Activated naive CD4-positive, alpha-beta T cell treated with anti-CD3 and anti-CD28 coated beads, Interleukin-2, amount 50 U/mL, for 24 hours (primary cell): ENCODE data around the gene STRN4.

Experiments
- H3K27ac Mint-ChIP-seq: one replicate; pipeline ENCODE4 v1.8.0; 2021; ENCODE audit warnings: mild to moderate bottlenecking, mixed read lengths
- H3K27me3 Mint-ChIP-seq: one replicate; pipeline ENCODE4 v1.8.0; 2021; ENCODE audit warnings: mixed read lengths
- H3K36me3 Mint-ChIP-seq: one replicate; pipeline ENCODE4 v1.8.0; 2021; ENCODE audit warnings: mixed read lengths
- H3K4me1 Mint-ChIP-seq: one replicate; pipeline ENCODE4 v1.8.0; 2021; ENCODE audit warnings: mixed read lengths
- H3K4me3 Mint-ChIP-seq: one replicate; pipeline ENCODE4 v1.8.0; 2021; ENCODE audit warnings: mild to moderate bottlenecking, mixed read lengths
- H3K9me3 Mint-ChIP-seq: one replicate; pipeline ENCODE4 v1.8.0; 2021; ENCODE audit warnings: mixed read lengths

The STRN4 gene

DNA sequence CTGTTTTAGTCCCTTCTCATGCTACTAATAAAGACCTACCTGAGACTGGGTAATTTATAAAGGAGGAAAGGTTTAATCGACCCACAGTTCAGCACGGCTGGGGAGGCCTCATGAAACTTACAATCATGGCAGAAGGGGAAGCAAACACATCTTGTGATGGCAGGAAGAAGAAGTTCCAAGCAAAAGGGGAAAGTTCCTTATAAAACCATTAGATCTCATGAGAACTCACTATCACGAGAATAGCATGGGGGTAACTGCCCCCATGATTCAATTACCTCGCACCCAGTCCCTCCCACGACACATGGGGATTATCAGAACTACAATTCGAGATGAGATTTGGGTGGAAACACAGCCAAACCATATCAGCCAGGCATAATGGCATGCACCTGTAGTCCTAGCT lies 13.0 kb upstream of the STRN4 start:
- Mint-ChIP-seq H3K27ac (no peak overlapping the region), H3K4me1 (peaks cover 4% of the 10 kb centered on the region), H3K4me3 (no peak overlapping the region), H3K36me3 (peaks cover 1% of the 10 kb centered on the region), H3K9me3 (no peaks in the 10 kb centered on the region), H3K27me3 (no peaks in the 10 kb centered on the region)

DNA sequence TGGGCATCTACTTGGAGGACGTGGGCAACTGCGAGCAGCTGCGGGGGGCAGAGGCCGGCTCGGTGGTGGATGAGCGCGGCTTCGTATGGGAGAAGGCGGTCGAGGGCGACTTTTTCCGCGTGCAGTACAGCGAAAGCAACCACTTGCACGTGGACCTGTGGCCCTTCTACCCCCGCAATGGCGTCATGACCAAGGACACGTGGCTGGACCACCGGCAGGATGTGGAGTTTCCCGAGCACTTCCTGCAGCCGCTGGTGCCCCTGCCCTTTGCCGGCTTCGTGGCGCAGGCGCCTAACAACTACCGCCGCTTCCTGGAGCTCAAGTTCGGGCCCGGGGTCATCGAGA lies 10.3 kb upstream of the STRN4 start:
- H3K4me1 Mint-ChIP-seq: peaks cover 11% of the 10 kb centered on the region
- H3K9me3 Mint-ChIP-seq: no peaks in the 10 kb centered on the region
- H3K36me3 Mint-ChIP-seq: peaks cover 3% of the 10 kb centered on the region
- no peaks in the 10 kb centered on the region for H3K27me3 Mint-ChIP-seq
- no peak overlapping the region for H3K27ac Mint-ChIP-seq
- no peak overlapping the region for H3K4me3 Mint-ChIP-seq

DNA sequence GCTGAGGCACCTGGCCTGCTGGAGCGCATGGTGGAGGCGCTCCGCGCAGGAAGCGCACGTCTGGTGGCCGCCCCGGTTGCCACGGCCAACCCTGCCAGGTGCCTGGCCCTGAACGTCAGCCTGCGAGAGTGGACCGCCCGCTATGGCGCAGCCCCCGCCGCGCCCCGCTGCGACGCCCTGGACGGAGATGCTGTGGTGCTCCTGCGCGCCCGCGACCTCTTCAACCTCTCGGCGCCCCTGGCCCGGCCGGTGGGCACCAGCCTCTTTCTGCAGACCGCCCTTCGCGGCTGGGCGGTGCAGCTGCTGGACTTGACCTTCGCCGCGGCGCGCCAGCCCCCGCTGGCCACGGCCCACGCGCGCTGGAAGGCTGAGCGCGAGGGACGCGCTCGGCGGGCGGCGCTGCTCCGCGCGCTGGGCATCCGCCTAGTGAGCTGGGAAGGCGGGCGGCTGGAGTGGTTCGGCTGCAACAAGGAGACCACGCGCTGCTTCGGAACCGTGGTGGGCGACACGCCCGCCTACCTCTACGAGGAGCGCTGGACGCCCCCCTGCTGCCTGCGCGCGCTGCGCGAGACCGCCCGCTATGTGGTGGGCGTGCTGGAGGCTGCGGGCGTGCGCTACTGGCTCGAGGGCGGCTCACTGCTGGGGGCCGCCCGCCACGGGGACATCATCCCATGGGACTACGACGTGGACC lies 9.7 kb upstream of the STRN4 start:
- H3K4me3 Mint-ChIP-seq: no peak overlapping the region
- peaks cover 11% of the 10 kb centered on the region for H3K4me1 Mint-ChIP-seq
- no peaks in the 10 kb centered on the region for H3K27me3 Mint-ChIP-seq
- H3K9me3 Mint-ChIP-seq: no peaks in the 10 kb centered on the region
- peaks cover 3% of the 10 kb centered on the region for H3K36me3 Mint-ChIP-seq
- H3K27ac Mint-ChIP-seq: no peak overlapping the region

DNA sequence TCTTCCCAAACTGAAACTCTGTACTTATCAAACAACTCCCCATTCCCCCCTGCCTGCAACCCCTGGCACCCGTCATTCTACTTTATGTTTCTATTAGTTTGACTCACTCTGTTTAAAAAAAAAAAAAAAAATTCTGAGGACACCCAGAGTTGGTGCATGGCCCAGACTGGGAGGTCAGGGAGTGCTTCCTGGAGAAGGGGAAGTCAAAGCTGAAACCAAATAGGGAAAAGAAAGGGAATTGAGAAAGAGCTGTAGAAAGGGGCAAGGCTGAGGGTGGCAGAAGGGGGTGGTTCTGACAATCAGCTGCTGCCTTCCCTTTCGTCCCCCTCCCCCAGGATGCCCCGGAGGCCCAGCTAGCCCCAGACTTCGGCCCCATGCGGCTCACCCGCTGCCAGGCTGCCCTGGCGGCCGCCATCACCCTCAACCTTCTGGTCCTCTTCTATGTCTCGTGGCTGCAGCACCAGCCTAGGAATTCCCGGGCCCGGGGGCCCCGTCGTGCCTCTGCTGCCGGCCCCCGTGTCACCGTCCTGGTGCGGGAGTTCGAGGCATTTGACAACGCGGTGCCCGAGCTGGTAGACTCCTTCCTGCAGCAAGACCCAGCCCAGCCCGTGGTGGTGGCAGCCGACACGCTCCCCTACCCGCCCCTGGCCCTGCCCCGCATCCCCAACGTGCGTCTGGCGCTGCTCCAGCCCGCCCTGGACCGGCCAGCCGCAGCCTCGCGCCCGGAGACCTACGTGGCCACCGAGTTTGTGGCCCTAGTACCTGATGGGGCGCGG lies 9.0 kb upstream of the STRN4 start:
- Mint-ChIP-seq H3K4me1 (peaks cover 11% of the 10 kb centered on the region), H3K27me3 (no peaks in the 10 kb centered on the region), H3K27ac (no peak overlapping the region), H3K4me3 (no peak overlapping the region), H3K36me3 (peaks cover 3% of the 10 kb centered on the region), H3K9me3 (no peaks in the 10 kb centered on the region)

DNA sequence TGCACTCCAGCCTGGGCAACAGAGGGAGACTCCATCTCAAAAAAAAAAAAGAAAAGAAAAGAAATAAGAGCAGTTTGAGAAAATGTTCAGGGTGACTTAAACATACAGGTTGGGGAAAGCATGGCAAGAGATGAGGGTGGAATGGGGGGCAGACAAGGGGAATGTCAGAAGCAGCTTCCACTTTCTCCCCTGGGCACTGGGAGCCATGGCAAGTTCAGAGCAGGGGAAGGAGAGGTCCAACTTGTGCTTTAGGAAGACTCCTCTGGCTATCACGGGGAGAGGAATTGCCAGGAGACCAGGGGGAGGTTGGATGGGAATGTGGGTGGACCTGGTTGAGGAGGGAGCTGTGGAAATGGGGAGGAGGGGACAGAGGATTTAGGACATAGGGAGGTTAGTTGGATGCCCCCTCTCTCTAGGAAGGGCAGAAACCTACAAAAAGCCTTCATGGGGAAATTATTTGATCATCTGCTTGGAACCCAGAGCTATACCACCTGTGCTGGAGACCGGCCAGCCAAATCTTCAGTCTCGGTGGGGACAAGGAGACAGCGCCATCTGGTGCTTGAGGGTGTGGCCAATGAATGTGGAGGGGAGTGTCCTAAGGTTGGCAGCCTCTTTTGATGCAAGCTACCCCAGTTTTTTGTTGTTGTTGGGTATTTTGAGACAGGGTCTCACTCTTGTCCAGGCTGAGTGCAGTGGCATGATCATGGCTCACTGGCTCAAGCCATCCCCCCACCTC lies 7.3 kb upstream of the STRN4 start:
- H3K36me3 Mint-ChIP-seq: peaks cover 3% of the 10 kb centered on the region
- no peak overlapping the region for H3K4me3 Mint-ChIP-seq
- no peaks in the 10 kb centered on the region for H3K9me3 Mint-ChIP-seq
- no peak overlapping the region for H3K27ac Mint-ChIP-seq
- peaks cover 13% of the 10 kb centered on the region for H3K4me1 Mint-ChIP-seq
- no peaks in the 10 kb centered on the region for H3K27me3 Mint-ChIP-seq

DNA sequence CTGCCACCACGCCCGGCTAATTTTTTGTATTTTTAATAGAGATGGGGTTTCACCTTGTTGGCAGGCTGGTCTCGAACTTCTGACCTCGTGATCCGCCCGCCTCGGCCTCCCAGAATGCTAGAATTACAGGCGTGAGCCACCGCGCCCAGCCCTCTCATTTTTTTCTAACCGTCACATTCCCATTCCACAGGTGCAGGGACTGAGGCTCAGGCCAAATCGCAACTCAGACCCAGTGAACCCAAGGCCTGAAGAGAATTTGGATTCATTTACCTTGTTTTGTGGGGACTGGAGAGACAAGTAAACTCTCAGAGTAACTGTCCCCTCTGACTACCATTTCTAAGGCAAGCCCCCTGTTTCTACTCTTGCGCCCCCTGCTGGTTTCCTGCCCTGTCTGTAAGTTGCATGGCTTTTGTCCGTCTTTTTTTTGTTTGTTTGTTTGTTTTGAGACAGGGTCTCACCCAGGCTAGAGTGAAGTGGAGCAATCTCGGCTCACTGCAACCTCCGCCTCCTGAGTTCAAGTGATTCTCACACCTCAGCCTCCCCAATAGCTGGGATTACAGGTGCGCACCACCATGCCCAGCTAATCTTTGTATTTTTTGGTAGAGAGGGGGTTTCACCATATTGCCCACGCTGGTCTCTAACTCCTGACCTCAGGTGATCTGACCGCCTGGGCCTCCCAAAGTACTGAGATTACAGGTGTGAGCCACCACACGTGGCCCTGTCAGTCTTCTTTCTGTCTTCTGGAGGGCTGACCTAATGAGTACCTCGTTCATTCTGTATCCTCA lies 2.3 kb upstream of the STRN4 start:
- Mint-ChIP-seq H3K4me3 (peak overlapping the region; percentile 51), H3K9me3 (no peaks in the 10 kb centered on the region), H3K4me1 (peaks cover 41% of the 10 kb centered on the region), H3K27ac (peak overlapping the region; percentile 59), H3K36me3 (no peaks in the 10 kb centered on the region), H3K27me3 (no peaks in the 10 kb centered on the region)

DNA sequence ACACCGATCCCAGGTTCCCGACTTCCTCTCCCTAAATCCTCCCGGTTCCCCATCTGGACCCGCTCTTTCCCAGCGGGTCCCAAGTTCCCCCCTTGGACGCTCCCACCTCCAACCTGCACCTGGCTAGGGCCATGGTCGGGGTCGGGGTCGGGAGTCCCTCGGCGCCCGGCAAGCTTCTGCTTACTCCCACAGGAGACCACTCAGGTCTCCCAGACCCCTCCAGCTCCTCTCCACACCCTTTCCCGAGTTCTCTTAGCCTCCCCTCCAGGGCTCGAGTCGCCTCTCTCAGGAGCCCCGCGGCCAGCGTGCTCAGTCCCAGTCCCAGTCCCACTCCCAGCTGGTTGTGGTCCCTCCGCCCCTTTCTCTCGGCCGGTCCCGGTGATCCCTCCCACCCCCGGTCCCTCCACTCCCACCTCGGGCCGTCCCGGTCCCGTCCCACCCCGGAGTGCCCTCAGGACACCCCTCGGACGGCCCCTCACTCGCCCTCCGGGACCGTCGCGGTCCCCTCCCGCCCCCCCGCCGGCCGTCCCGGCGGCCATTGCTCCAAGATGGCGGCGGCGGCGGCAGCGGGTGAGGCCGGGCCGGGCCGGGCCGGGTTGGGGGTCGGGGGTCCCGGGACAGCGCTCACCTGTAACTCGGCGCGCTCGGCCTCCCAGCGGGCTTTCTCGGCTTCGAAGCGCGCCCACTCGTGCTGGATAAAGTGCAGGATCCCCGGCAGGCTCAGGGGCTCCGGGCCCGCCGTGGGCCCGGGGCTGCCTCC lies 549 bp downstream of the STRN4 start, which contains the start of gene FKRP:
FKRP (plus strand) TSS at position 537 of the 760 bp plus-strand sequence. CDS start 9,394 bp downstream, outside the sequence.
- Mint-ChIP-seq H3K4me3 (peak within 1 kb of the TSS; percentile 93), H3K4me1 (peaks cover 60% of the 10 kb centered on the region)

DNA sequence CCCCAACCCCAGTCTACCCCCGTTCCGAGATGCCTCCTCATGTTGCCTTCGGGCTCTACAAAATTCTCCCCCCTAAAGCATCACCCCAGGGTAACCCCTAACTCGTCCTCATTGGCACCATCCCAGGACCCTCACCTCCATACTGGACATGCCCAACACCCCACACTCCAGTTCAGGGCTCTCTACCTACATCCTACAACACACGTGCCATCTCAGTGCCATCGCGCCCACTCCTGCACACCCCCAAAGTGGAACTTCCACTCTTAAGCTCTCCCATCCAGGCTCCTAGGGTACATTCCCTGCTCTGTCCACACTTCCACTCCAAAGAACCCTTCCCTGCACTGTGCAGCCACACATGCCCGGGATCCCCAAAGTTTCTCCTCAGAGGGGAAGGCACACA lies 1.2 kb downstream of the STRN4 start:
- Mint-ChIP-seq H3K36me3 (peaks cover 2% of the 10 kb centered on the region), H3K27ac (peak overlapping the region; percentile 92), H3K4me3 (peak overlapping the region; percentile 93), H3K4me1 (peaks cover 66% of the 10 kb centered on the region), H3K27me3 (no peaks in the 10 kb centered on the region), H3K9me3 (no peaks in the 10 kb centered on the region)

More for the DNA sequence above, 549 bp downstream of the STRN4 start, which contains the start of gene FKRP:
- Mint-ChIP-seq H3K9me3 (no peaks in the 10 kb centered on the region), H3K27ac (peak within 1 kb of the TSS; percentile 92), H3K36me3 (peaks cover 2% of the 10 kb centered on the region), H3K27me3 (no peaks in the 10 kb centered on the region)

DNA sequence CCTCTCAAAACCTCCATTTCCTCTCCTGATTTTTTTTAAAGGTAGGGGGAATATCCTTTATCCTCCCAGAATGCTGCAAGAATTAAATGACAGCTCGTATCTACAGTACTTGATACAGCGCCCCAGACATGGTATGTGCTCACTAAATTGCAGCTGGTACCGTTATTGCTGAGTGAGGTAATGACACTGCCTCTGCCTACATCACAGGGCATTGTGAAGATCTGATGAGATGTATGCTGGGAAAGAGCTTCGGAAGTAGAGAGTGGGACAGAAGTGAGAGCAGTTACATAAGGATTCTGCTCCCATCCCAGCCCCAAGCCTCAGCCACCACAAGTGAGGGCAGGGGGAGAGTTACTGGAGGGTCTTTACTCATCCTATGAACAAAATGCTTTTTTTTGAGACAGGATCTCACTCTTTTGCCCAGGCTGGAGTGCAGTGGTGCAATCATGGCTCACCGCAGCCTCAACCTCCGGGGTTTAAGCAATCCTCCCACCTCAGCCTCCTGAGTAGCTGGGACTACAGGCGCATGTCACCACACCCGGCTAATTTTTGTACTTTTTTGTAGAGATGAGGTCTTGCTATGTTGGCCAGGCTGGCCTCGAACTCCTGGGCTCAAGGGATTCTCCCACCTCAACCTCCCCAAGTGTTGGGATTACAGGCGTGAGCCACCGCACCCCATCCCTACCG lies 2.1 kb downstream of the STRN4 start:
- peaks cover 73% of the 10 kb centered on the region for H3K4me1 Mint-ChIP-seq
- H3K9me3 Mint-ChIP-seq: no peaks in the 10 kb centered on the region
- H3K4me3 Mint-ChIP-seq: peak overlapping the region; percentile 93
- no peaks in the 10 kb centered on the region for H3K27me3 Mint-ChIP-seq
- H3K36me3 Mint-ChIP-seq: peaks cover 2% of the 10 kb centered on the region
- H3K27ac Mint-ChIP-seq: no peak overlapping the region

DNA sequence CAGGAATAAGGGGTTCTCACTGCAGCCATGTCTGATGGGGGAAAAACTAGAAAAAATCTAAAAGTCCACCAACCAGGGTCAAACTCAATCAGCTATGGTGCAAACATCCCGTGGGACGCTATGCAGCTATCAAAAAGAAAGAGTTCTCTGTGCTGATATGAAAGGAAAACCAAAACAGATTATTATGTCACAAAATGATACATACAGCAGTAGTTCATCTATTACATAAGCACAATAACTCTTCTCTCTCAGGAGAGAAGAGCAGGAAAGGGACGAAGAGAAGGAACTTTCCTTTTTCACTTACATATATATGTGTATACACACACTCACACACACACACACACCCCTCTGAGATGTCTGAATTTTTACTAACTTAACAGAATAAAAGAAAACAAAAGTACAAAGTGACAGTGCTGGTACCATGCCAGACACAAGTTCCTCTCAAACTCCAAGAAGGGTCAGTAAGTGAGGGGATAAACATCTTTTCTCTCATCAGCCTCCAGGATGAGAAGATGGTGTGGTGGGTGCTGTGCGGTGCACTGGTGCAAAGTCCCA lies 3.2 kb downstream of the STRN4 start:
- H3K27me3 Mint-ChIP-seq: no peaks in the 10 kb centered on the region
- no peaks in the 10 kb centered on the region for H3K9me3 Mint-ChIP-seq
- H3K27ac Mint-ChIP-seq: peak overlapping the region; percentile 68
- H3K36me3 Mint-ChIP-seq: peaks cover 4% of the 10 kb centered on the region
- H3K4me1 Mint-ChIP-seq: peaks cover 65% of the 10 kb centered on the region
- peak overlapping the region; percentile 30 for H3K4me3 Mint-ChIP-seq

DNA sequence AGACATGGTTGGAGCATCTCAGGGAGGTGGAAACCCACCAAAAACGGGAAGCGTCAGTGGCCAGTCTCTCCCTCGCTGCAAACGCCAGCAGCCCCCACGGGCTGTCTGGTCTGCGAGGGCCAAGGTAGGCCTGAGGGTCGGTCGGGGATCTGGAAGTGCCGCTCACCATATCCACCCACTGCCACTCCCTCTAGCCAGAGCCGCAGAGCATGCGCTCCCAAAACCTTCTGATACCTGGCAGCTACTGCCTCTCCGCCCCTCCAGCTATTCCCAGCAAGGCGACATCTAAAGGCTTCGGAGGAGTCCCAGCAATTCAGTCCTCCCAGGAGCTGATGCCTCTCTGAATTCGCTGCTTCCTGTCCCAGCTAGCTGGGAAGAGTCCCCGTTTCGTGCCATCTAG lies 4.8 kb downstream of the STRN4 start:
- Mint-ChIP-seq H3K27me3 (no peaks in the 10 kb centered on the region), H3K4me3 (no peak overlapping the region), H3K4me1 (peaks cover 53% of the 10 kb centered on the region), H3K9me3 (no peaks in the 10 kb centered on the region), H3K36me3 (peaks cover 4% of the 10 kb centered on the region), H3K27ac (no peak overlapping the region)

DNA sequence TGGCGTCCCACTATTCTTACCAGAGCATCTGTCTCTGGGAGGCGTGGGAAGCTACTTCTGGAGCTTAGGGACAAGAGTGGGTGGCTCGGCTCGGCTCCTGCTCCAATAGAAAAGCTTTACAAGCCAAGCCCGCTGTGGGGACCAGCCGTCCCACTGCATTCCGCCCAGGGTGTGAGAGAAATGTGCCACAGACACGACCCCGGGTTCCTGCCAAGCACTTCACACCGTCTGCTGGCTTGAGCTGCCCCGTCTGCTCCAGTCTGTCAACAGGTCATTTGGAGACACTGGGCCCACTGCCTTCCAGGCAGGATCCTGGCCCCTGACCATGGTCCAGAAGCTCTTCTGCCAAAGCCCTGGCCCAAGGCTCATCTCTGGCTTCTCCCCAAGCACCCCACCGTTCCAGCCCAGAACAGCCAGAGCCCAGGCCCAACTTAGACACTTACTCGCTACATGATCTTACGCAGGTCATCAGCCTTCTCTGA lies 6.9 kb downstream of the STRN4 start:
- Mint-ChIP-seq H3K9me3 (no peaks in the 10 kb centered on the region), H3K27me3 (no peaks in the 10 kb centered on the region), H3K27ac (no peak overlapping the region), H3K36me3 (peaks cover 4% of the 10 kb centered on the region), H3K4me3 (no peak overlapping the region), H3K4me1 (peaks cover 40% of the 10 kb centered on the region)

DNA sequence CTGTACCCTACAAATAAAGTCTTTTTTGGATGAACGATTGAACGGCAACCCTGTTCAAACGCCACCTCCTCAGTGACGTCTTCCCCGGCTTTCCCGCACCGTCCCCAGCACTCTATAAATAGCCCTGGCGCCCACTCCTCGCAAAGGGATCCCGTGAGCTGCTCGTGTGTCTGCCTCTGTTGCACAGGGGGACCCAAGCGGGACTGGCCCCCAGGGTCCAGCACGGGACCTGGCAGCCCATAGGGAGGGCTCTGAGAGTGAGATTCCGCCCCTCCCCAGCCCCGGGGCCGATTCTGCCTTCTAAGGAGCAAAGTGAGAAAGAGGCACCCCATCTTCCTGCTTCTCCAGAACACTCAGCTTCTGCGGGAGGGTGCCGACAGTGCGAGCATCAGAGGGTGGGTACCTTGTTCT lies 8.5 kb downstream of the STRN4 start:
- H3K36me3 Mint-ChIP-seq: peaks cover 6% of the 10 kb centered on the region
- peaks cover 28% of the 10 kb centered on the region for H3K4me1 Mint-ChIP-seq
- no peak overlapping the region for H3K27ac Mint-ChIP-seq
- no peaks in the 10 kb centered on the region for H3K27me3 Mint-ChIP-seq
- H3K9me3 Mint-ChIP-seq: no peaks in the 10 kb centered on the region
- no peak overlapping the region for H3K4me3 Mint-ChIP-seq

DNA sequence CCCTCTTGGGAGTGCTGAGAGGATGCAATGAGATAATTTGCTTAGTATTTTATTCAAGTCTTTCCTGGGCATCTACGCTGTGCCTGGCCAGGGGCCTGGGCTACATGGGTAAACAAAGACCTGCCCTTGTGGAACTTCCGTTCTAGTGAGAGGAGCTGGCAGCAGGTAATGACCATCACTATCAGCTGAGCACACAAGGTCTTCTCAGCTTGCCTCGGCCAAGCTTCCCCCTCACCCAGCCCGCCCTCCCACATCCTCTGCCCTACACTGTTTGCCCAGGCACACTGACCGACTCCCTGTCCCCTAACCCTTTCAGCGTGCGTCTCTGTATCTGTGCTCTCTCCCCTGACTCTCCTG lies 9.0 kb downstream of the STRN4 start:
- no peaks in the 10 kb centered on the region for H3K27me3 Mint-ChIP-seq
- H3K9me3 Mint-ChIP-seq: no peaks in the 10 kb centered on the region
- H3K27ac Mint-ChIP-seq: no peak overlapping the region
- H3K4me1 Mint-ChIP-seq: peaks cover 23% of the 10 kb centered on the region
- peaks cover 6% of the 10 kb centered on the region for H3K36me3 Mint-ChIP-seq
- no peak overlapping the region for H3K4me3 Mint-ChIP-seq
